IMR-90 (cell line): ENCODE measurements around the gene SIDT1. TPM values are rescaled to one million over a fixed set of nuclear protein-coding genes. Genes with fewer than 3 reads are reported as not detected.
A peak's percentile ranks its signal among the peaks of the same experiment; 100 is the strongest.

ENCODE experiments used
- ATAC-seq: fragments of 200-7000 bp; cut with Tn5 transposase; 2 replicates; pipeline ENCODE4 v1.9.1; 2020; ENCODE audit warnings: low read depth, mild to moderate bottlenecking, moderate library complexity
- BruUV-seq: library from RNA; stranded (reverse); fragments of 400-500 nt; replicated peaks from 2 replicates; lab custom pipeline; 2021; lab: Mats Ljungman, UMichigan
- CTCF ChIA-PET: fragments of 300-600 bp; formaldehyde crosslinking; extraction: SDS; loops from one replicate; lab custom pipeline; 2021; ENCODE audit warnings: antibody characterized with exemption; lab: Yijun Ruan, JAX
- POLR2A ChIA-PET: fragments of 300-600 bp; sonication (Branson Sonifier 250); formaldehyde crosslinking; loops from one replicate; lab custom pipeline; 2022; ENCODE audit warnings: antibody characterized with exemption; ENCODE audit not compliant: unreplicated experiment; lab: Charles Lee
- DNase-seq: peaks from one replicate; pipeline ENCODE4 v3.0.0; 2013
- H2AFZ ChIP-seq: replicated peaks from 2 replicates; pipeline ENCODE3; 2013; ENCODE audit warnings: low read length, mild to moderate bottlenecking; ENCODE audit not compliant: poor library complexity
- H2AK5ac ChIP-seq: 2 replicates; pipeline ENCODE4 v1.6.1; 2013; ENCODE audit warnings: low read depth, low read length, inconsistent platforms
- H2AK9ac ChIP-seq: replicated peaks from 2 replicates; pipeline ENCODE3; 2013; ENCODE audit warnings: mild to moderate bottlenecking, low read depth, low read length, moderate library complexity; ENCODE audit not compliant: poor library complexity
- H2BK120ac ChIP-seq: 2 replicates; pipeline ENCODE4 v1.6.1; 2013; ENCODE audit warnings: low read depth, low read length, inconsistent platforms
- H2BK15ac ChIP-seq: 3 replicates; pipeline ENCODE4 v1.6.1; 2013; ENCODE audit warnings: low read depth, low read length, inconsistent platforms
- H2BK20ac ChIP-seq: 2 replicates; pipeline ENCODE4 v1.6.1; 2013; ENCODE audit warnings: low read depth, mild to moderate bottlenecking, inconsistent platforms, low read length, moderate library complexity
- H2BK5ac ChIP-seq: 2 replicates; pipeline ENCODE4 v1.6.1; 2013; ENCODE audit warnings: mild to moderate bottlenecking, low read depth, low read length, inconsistent platforms; ENCODE audit not compliant: poor library complexity, severe bottlenecking
- H3K14ac ChIP-seq: replicated peaks from 2 replicates; pipeline ENCODE4 v1.6.1; 2013; ENCODE audit warnings: low read depth, low read length, inconsistent platforms
- H3K18ac ChIP-seq: 2 replicates; pipeline ENCODE4 v1.6.1; 2013; ENCODE audit warnings: low read depth, low read length, control low read depth
- H3K23ac ChIP-seq: 2 replicates; pipeline ENCODE4 v1.6.1; 2013; ENCODE audit warnings: low read depth, low read length, inconsistent platforms
- H3K27ac ChIP-seq: 2 replicates; pipeline ENCODE4 v1.5.1; 2013; ENCODE audit warnings: mild to moderate bottlenecking, control low read depth, low read length; ENCODE audit not compliant: insufficient read depth
- H3K27me3 ChIP-seq: 2 replicates; pipeline ENCODE4 v1.6.1; 2013; ENCODE audit warnings: low read length; ENCODE audit not compliant: control insufficient read depth, insufficient read depth
- H3K36me3 ChIP-seq: 2 replicates; pipeline ENCODE4 v1.6.1; 2013; ENCODE audit warnings: low read length, mixed read lengths; ENCODE audit not compliant: control insufficient read depth, insufficient read depth
- H3K4ac ChIP-seq: 2 replicates; pipeline ENCODE4 v1.6.1; 2013; ENCODE audit warnings: low read depth, low read length, inconsistent platforms
- H3K4me1 ChIP-seq: 2 replicates; pipeline ENCODE4 v1.6.1; 2013; ENCODE audit warnings: low read length, mixed read lengths; ENCODE audit not compliant: control insufficient read depth, insufficient read depth
- H3K4me2 ChIP-seq: 2 replicates; pipeline ENCODE4 v1.6.1; 2013; ENCODE audit warnings: low read depth, mild to moderate bottlenecking, control low read depth, low read length, moderate library complexity
- H3K4me3 ChIP-seq: 2 replicates; pipeline ENCODE4 v1.5.1; 2013; ENCODE audit warnings: low read depth, mild to moderate bottlenecking, control low read depth, low read length, moderate library complexity; ENCODE audit not compliant: insufficient read depth
- H3K56ac ChIP-seq: 2 replicates; pipeline ENCODE4 v1.6.1; 2013; ENCODE audit warnings: low read length, inconsistent platforms; ENCODE audit not compliant: insufficient read depth; ENCODE audit errors: extremely low read depth
- H3K79me1 ChIP-seq, 2 experiments: 2 replicates each; pipeline ENCODE4 v1.6.1; 2013; ENCODE audit warnings: low read length in 2 of 2, inconsistent platforms in 1 of 2, low read depth in 1 of 2
- H3K9ac ChIP-seq: 2 replicates; pipeline ENCODE4 v1.6.1; 2013; ENCODE audit warnings: low read depth, low read length, control low read depth
- H3K9me1 ChIP-seq: 2 replicates; pipeline ENCODE4 v1.6.1; 2013; ENCODE audit warnings: low read length, inconsistent platforms; ENCODE audit not compliant: insufficient read depth
- H3K9me3 ChIP-seq: 2 replicates; pipeline ENCODE4 v1.6.1; 2013; ENCODE audit warnings: low read length; ENCODE audit not compliant: control insufficient read depth, insufficient read depth
- H4K20me1 ChIP-seq: 2 replicates; pipeline ENCODE4 v1.6.1; 2013; ENCODE audit warnings: low read length, inconsistent platforms; ENCODE audit not compliant: insufficient read depth
- H4K5ac ChIP-seq: 2 replicates; pipeline ENCODE4 v1.6.1; 2013; ENCODE audit warnings: mild to moderate bottlenecking, low read depth, low read length, control low read depth
- H4K8ac ChIP-seq, 2 experiments: 2 replicates each; pipeline ENCODE4 v1.6.1; 2013; ENCODE audit warnings: low read depth in 2 of 2, low read length in 2 of 2, control low read depth in 1 of 2, inconsistent platforms in 1 of 2
- H4K91ac ChIP-seq: 2 replicates; pipeline ENCODE4 v1.6.1; 2013; ENCODE audit warnings: low read depth, low read length, inconsistent platforms; ENCODE audit not compliant: insufficient read depth
- CHD1 ChIP-seq: IDR thresholded peaks from 2 replicates; pipeline ENCODE4 v1.6.1; 2012; ENCODE audit warnings: low read depth, low read length, improper control_type of control experiment
- FOS ChIP-seq: fragments of 150-350 bp; IDR thresholded peaks from 2 replicates; pipeline ENCODE4 v1.6.1; 2016; ENCODE audit warnings: low read depth, low read length
- MAFK ChIP-seq: IDR thresholded peaks from 2 replicates; pipeline ENCODE4 v1.6.1; 2012; ENCODE audit warnings: low read depth, low read length, improper control_type of control experiment
- MAZ ChIP-seq: IDR thresholded peaks from 2 replicates; pipeline ENCODE4 v1.6.1; 2012; ENCODE audit warnings: low read depth, mild to moderate bottlenecking, low read length, improper control_type of control experiment, moderate library complexity, borderline replicate concordance
- MXI1 ChIP-seq: IDR thresholded peaks from 2 replicates; pipeline ENCODE4 v1.6.1; 2012; ENCODE audit warnings: low read depth, mild to moderate bottlenecking, low read length, moderate library complexity, borderline replicate concordance
- POLR2A ChIP-seq: IDR thresholded peaks from 2 replicates; pipeline ENCODE4 v1.6.1; 2012; ENCODE audit warnings: mild to moderate bottlenecking, low read depth, low read length
- SMC3 ChIP-seq: fragments of 150-350 bp; IDR thresholded peaks from 2 replicates; pipeline ENCODE4 v1.6.1; 2016; ENCODE audit warnings: low read depth, mild to moderate bottlenecking, antibody characterized with exemption, low read length, moderate library complexity
- WGBS, 2 experiments: methylation state at CpG; one replicate each; pipeline versions ENCODE4 v1.1.5 to v1.1.7; 2013; ENCODE audit warnings: missing lambda C conversion rate in 2 of 2; ENCODE audit not compliant: insufficient read length in 1 of 2; ENCODE audit errors: extremely low coverage in 2 of 2; 5-methylcytosine and 5-hydroxymethylcytosine counted together
- dilution Hi-C: fragments of 300-500 bp; cut with HindIII; formaldehyde crosslinking; loops from one replicate; pipeline ENCODE4 v1.14.3; 2018; ENCODE audit warnings: low sequenced_read_pairs; ENCODE audit not compliant: unreplicated experiment
- in situ Hi-C: fragments of 300-500 bp; cut with MboI; formaldehyde crosslinking; loops from 3 replicates; pipeline ENCODE4 v1.14.3; 2019; ENCODE audit warnings: low sequenced_read_pairs, inconsistent platforms, mixed read lengths
- intact Hi-C: fragments of 100-400 bp; cut with micrococcal nuclease; formaldehyde crosslinking; loops from 2 replicates; pipeline ENCODE4 v1.10.0; 2022
- polyA plus RNA-seq, 3 experiments: library from polyadenylated mRNA; depleted of rRNA; stranded (reverse); fragments of >200 nt; gene quantifications; 2 replicates each; pipeline ENCODE4 v1.2.3, GENCODE V29; 2012; ENCODE audit warnings: low replicate concordance in 1 of 3
- total RNA-seq: library from RNA; depleted of rRNA; stranded (reverse); fragments of >200 nt; gene quantifications from 2 replicates; pipeline ENCODE4 v1.2.3, GENCODE V29; 2012

SIDT1 gene
- total and polyA plus RNA-seq, 2 of the 4 experiments (the other 2 are of a cell fraction), result not detected

DNA sequence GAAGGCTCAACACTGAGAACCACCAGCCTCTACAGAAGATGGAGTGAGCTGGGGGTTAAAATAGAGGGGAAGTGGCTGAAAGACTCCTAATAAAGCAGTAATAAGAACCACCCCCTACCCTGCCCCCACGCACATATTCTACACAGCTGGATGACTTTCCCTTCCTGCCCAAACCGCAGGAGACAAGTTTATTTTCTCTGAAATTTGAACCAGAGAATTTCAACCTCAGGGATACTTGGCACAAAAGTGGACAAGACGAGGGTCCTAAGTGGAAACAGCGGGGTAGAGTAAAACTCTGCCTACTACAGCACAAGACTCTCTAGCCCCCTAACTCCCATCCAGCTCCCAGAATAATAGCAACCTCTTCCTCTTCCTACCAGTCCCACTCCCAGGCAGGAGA is 135.7 kb downstream of the SIDT1 start:
- peak; percentile 95 for ATAC-seq
- H3K27ac ChIP-seq, result peak overlapping the region; percentile 92; the same call in 1 of the 2 replicates
- no peaks in the 10 kb centered on the region for H3K27me3 ChIP-seq
- H3K4ac ChIP-seq, result peak overlapping the region; percentile 48; the same call in 1 of the 2 replicates
- no peaks in the 10 kb centered on the region for H3K9me3 ChIP-seq
- peak overlapping the region; percentile 47; the same call in 1 of the 2 replicates for H2BK20ac ChIP-seq
- H3K23ac ChIP-seq, result no peak overlapping the region
- H3K79me1 ChIP-seq, result no peaks in the 10 kb centered on the region
- no peaks in the 10 kb centered on the region; the same call in 1 of the 2 replicates for H3K9me1 ChIP-seq
- H2AK9ac ChIP-seq, result no peak overlapping the region
- H3K14ac ChIP-seq, result peak overlapping the region; percentile 53
- H2AFZ ChIP-seq, result no peak overlapping the region
- in situ Hi-C loops (no loop called here), intact Hi-C loops (no loop called here), dilution Hi-C loops (no loop called here)
- H3K56ac ChIP-seq, result no peak overlapping the region
- no peak overlapping the region for H4K91ac ChIP-seq
- POLR2A ChIA-PET, result interaction anchor here (0.5 kb wide), 1 partner anchor 503 kb away, joined by 3 read pairs; no protein-coding TSS in a partner anchor
- H2BK5ac ChIP-seq, result peak overlapping the region; percentile 30
- H4K20me1 ChIP-seq, result no peaks in the 10 kb centered on the region
- peak overlapping the region; percentile 94 for H3K4me2 ChIP-seq
- H3K18ac ChIP-seq, result peak overlapping the region; percentile 69
- WGBS, 2 experiments, result no CpG with 5 or more reads among the region's 4 CpGs
- no peaks in the 10 kb centered on the region for H3K4me1 ChIP-seq
- no peak overlapping the region for H3K4me3 ChIP-seq
- peak; percentile 74 for DNase-seq
- no TSS peak for BruUV-seq
- H4K8ac ChIP-seq, result peak overlapping the region in 1 of 2 experiments; percentile 64; a peak in 2 of 4 replicates
- CTCF ChIA-PET, result interaction anchor here (0.7 to 1.2 kb wide), 2 partner anchors 9 to 521 kb away, joined by 4 to 5 read pairs; no protein-coding TSS in a partner anchor
- H3K9ac ChIP-seq, result peak overlapping the region; percentile 55; the same call in 1 of the 2 replicates
- H4K5ac ChIP-seq, result peak overlapping the region; percentile 21; the same call in 1 of the 2 replicates
- H2AK5ac ChIP-seq, result peak overlapping the region; percentile 85
- H3K36me3 ChIP-seq, result peaks cover 4% of the 10 kb centered on the region; the same call in 1 of the 2 replicates
- TF ChIP-seq POLR2A (no peak), MAFK (no peak), MAZ (peak; percentile 23; the same call in 1 of the 2 replicates), SMC3 (no peak), FOS (no peak), CHD1 (no peak), MXI1 (no peak)
- H2BK120ac ChIP-seq, result peak overlapping the region; percentile 80
- peak overlapping the region; percentile 22; the same call in 1 of the 3 replicates for H2BK15ac ChIP-seq
